Measurements from ENCODE around the gene GNL3.

DNA sequence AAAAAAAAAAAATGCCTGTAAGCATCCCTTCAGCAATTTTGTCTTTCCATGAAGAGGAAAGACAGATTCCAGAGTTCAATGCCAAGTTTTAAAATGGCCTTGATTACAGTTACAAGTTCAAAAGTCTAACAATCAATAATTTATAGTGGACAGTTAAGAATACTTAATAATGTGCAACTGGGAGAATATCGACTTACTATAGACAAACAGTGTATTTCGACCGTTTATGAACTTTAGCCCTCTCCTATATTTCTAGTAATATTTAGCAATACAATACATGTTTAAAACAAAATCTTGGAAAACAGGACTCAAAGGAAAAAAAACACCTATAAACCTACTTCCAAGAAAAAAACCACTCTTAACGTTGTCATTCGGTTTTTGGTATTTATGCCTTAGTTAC, 1.6 kb upstream of the GNL3 start:
- TF ChIP-seq, protein P1, sequence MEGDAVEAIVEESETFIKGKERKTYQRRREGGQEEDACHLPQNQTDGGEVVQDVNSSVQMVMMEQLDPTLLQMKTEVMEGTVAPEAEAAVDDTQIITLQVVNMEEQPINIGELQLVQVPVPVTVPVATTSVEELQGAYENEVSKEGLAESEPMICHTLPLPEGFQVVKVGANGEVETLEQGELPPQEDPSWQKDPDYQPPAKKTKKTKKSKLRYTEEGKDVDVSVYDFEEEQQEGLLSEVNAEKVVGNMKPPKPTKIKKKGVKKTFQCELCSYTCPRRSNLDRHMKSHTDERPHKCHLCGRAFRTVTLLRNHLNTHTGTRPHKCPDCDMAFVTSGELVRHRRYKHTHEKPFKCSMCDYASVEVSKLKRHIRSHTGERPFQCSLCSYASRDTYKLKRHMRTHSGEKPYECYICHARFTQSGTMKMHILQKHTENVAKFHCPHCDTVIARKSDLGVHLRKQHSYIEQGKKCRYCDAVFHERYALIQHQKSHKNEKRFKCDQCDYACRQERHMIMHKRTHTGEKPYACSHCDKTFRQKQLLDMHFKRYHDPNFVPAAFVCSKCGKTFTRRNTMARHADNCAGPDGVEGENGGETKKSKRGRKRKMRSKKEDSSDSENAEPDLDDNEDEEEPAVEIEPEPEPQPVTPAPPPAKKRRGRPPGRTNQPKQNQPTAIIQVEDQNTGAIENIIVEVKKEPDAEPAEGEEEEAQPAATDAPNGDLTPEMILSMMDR (IDR thresholded peaks at IDR 0.05; ENCODE audit: low read length) = no peak
- TF ChIP-seq EZH2 (IDR thresholded peaks at IDR 0.05; ENCODE audit: borderline replicate concordance, low read length) = no peak
